NT2/D1 (cell line): Measurements from ENCODE around the gene DDX42.
"Not testable (repeated sequence)": the region's sequence is repeated elsewhere in the genome, so short reads cannot be mapped to it uniquely, and the experiment has no call there.

Experiments used
- SUZ12 ChIP-seq: IDR thresholded peaks from 2 replicates; pipeline ENCODE4 v1.6.1; 2011; ENCODE audit not compliant: insufficient read length, insufficient read depth; ENCODE audit errors: extremely low read depth
- YY1 ChIP-seq: IDR thresholded peaks from 2 replicates; pipeline ENCODE4 v1.6.1; 2011; ENCODE audit not compliant: insufficient read length, insufficient read depth
- ZNF274 ChIP-seq: IDR thresholded peaks from 2 replicates; pipeline ENCODE4 v1.6.1; 2011; ENCODE audit warnings: mild to moderate bottlenecking, low read depth, low read length

DNA sequence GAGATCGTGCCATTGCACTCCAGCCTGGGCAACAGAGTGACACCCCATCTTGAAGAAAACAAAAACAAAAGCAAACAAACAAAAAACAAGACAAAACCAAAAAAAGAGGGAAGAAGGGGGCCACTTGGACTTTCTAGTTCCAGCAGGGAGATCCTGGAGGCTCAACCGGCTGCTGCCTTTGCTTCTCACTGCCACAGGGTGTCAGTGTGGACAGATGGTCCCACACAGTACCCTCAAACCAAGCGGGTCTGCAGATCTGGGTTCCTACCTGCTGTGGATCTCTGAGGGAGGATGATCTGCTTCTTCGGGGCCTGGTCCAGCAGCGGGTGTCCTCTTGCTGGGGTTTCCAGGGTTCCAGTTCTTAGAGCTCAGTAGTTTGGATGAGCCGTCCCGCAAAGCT is 92.7 kb downstream of the DDX42 start:
- not testable (repeated sequence) for TF ChIP-seq YY1, SUZ12, ZNF274
